Caco-2 (cell line): ENCODE data around the gene MOB3B. TPM values are rescaled to one million over a fixed set of nuclear protein-coding genes. Genes with fewer than 3 reads are reported as not detected.

Source experiments
- BruUV-seq: library from RNA; stranded (reverse); fragments of 400-500 nt; replicated peaks from 2 replicates; lab custom pipeline; 2021; lab: Mats Ljungman, UMichigan
- CTCF ChIA-PET: fragments of 300-600 bp; sonication (Branson Sonifier 250); formaldehyde crosslinking; loops from one replicate; lab custom pipeline; 2022; ENCODE audit warnings: antibody characterized with exemption; lab: Charles Lee
- POLR2A ChIA-PET: fragments of 300-600 bp; sonication (Branson Sonifier 250); formaldehyde crosslinking; loops from one replicate; lab custom pipeline; 2022; ENCODE audit warnings: antibody characterized with exemption; lab: Charles Lee
- DNase-seq, 2 experiments: peaks; one replicate each; pipeline versions ENCODE4 v3.0.0 to v3.0.0-alpha.2; 2020 to 2022
- H3K27me3 ChIP-seq: replicated peaks from 2 replicates; pipeline ENCODE4 v1.6.0; 2011; ENCODE audit warnings: low read length; ENCODE audit not compliant: control insufficient read depth, insufficient read depth
- H3K36me3 ChIP-seq: 2 replicates; pipeline ENCODE4 v1.5.1; 2011; ENCODE audit warnings: low read length; ENCODE audit not compliant: control insufficient read depth, insufficient read depth
- H3K4me1 ChIP-seq: fragments of 250-450 bp; sonication (Bioruptor Pico); 2 replicates; pipeline ENCODE4 v1.5.1; 2020; ENCODE audit warnings: mild to moderate bottlenecking
- H3K4me3 ChIP-seq: 2 replicates; pipeline ENCODE4 v1.5.1; 2011; ENCODE audit warnings: low read depth, mild to moderate bottlenecking, control low read depth, low read length
- H3K9me3 ChIP-seq: fragments of 250-450 bp; sonication (Bioruptor Pico); 2 replicates; pipeline ENCODE4 v1.5.1; 2020; ENCODE audit warnings: mild to moderate bottlenecking, moderate library complexity
- H3K27ac Mint-ChIP-seq: one replicate; pipeline ENCODE4 v1.8.0; 2022; ENCODE audit warnings: mixed read lengths; ENCODE audit not compliant: unreplicated experiment
- H3K27me3 Mint-ChIP-seq: one replicate; pipeline ENCODE4 v1.8.0; 2022; ENCODE audit warnings: mixed read lengths; ENCODE audit not compliant: insufficient read depth, unreplicated experiment
- H3K36me3 Mint-ChIP-seq: one replicate; pipeline ENCODE4 v1.8.0; 2022; ENCODE audit warnings: mild to moderate bottlenecking, mixed read lengths; ENCODE audit not compliant: insufficient read depth, unreplicated experiment
- H3K4me1 Mint-ChIP-seq: one replicate; pipeline ENCODE4 v1.8.0; 2022; ENCODE audit warnings: low read depth, mixed read lengths; ENCODE audit not compliant: unreplicated experiment
- H3K4me3 Mint-ChIP-seq: one replicate; pipeline ENCODE4 v1.8.0; 2022; ENCODE audit warnings: mild to moderate bottlenecking, moderate library complexity, mixed read lengths; ENCODE audit not compliant: unreplicated experiment
- H3K9me3 Mint-ChIP-seq: one replicate; pipeline ENCODE4 v1.8.0; 2022; ENCODE audit warnings: mixed read lengths; ENCODE audit not compliant: unreplicated experiment
- CTCF ChIP-seq, 2 experiments: fragments of 200-600 bp in 1 of 2; IDR thresholded peaks; 1 replicate in 1 of 2; 2 replicates in 1 of 2; pipeline versions ENCODE4 v1.5.1 to v1.8.0; 2011 to 2022; ENCODE audit warnings: antibody characterized with exemption in 1 of 2, control low read depth in 1 of 2, inconsistent platforms in 1 of 2, low read depth in 1 of 2, low read length in 1 of 2, mild to moderate bottlenecking in 1 of 2, moderate library complexity in 1 of 2; ENCODE audit not compliant: insufficient read depth in 1 of 2, severe bottlenecking in 1 of 2, unreplicated experiment in 1 of 2
- intact Hi-C: fragments of 100-400 bp; cut with micrococcal nuclease; formaldehyde crosslinking; loops from one replicate; pipeline ENCODE4 v1.10.0; 2022; ENCODE audit not compliant: unreplicated experiment
- total RNA-seq: library from RNA; stranded (reverse); gene quantifications from 2 replicates; pipeline ENCODE4 v1.2.3, GENCODE V29; 2022

MOB3B gene
- total RNA-seq, 1 experiment from 2014 or later, result 5.3 TPM

- Mint-ChIP-seq H3K36me3 (no peaks in the 10 kb centered on the region), H3K4me3 (no peak overlapping the region), H3K27me3 (no peaks in the 10 kb centered on the region), H3K4me1 (no peaks in the 10 kb centered on the region), H3K27ac (no peak overlapping the region), H3K9me3 (no peaks in the 10 kb centered on the region)
- ChIA-PET POLR2A (no interaction called here), CTCF (interaction anchor here (2.3 kb wide), 1 partner anchor 203 kb away, joined by 7 read pairs; no protein-coding TSS in a partner anchor)
- no peaks in the 10 kb centered on the region for H3K4me1 ChIP-seq
- no peak for TF ChIP-seq CTCF (IDR thresholded peaks at IDR 0.05; ENCODE audit: insufficient read depth in 1 of 2, low read depth in 1 of 2, low read length in 1 of 2, severe bottlenecking in 1 of 2, unreplicated experiment in 1 of 2)
- no peaks in the 10 kb centered on the region for H3K9me3 ChIP-seq
- DNase-seq, result no peak
- BruUV-seq, result no TSS peak
- no peaks in the 10 kb centered on the region for H3K27me3 ChIP-seq
- intact Hi-C loops, result no loop called here
- no peak overlapping the region for H3K4me3 ChIP-seq
- no peaks in the 10 kb centered on the region for H3K36me3 ChIP-seq
Observed at GRCh38 chr9:27536168-27536567, 6.6 kb upstream of the MOB3B start.

DNA sequence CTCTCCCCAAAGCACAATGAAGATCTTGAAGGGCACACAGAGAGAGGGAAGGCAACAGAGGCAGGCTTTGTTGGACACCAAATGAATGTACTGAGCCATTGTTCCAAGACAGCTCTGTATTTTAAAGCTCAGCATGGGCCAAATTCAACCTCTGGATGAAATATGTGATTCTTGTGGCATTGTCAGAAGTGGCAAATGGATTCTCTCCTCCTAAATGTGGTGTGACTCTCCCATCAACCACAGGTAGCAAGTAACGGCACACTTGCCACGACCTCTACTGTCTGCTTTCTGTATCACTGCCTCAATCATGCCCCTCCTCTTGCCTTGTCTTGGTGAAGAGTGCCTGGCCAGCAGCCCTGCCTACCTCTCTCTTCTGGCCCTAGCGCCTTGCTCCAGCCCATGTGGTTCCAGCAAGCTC is 6.1 kb upstream of the MOB3B start:
- Mint-ChIP-seq H3K9me3 (no peaks in the 10 kb centered on the region), H3K27ac (no peak overlapping the region), H3K36me3 (no peaks in the 10 kb centered on the region), H3K4me1 (no peaks in the 10 kb centered on the region), H3K27me3 (no peaks in the 10 kb centered on the region), H3K4me3 (no peak overlapping the region)
- ChIA-PET POLR2A (no interaction called here), CTCF (interaction anchor here (2.3 kb wide), 1 partner anchor 203 kb away, joined by 7 read pairs; no protein-coding TSS in a partner anchor)
- H3K36me3 ChIP-seq, result no peaks in the 10 kb centered on the region
- no peak for TF ChIP-seq CTCF (IDR thresholded peaks at IDR 0.05; ENCODE audit: insufficient read depth in 1 of 2, low read depth in 1 of 2, low read length in 1 of 2, severe bottlenecking in 1 of 2, unreplicated experiment in 1 of 2)
- DNase-seq, result no peak
- no peak overlapping the region for H3K4me3 ChIP-seq
- no peaks in the 10 kb centered on the region for H3K9me3 ChIP-seq
- intact Hi-C loops, result no loop called here
- no TSS peak for BruUV-seq
- H3K27me3 ChIP-seq, result no peaks in the 10 kb centered on the region
- H3K4me1 ChIP-seq, result no peaks in the 10 kb centered on the region

- no peaks in the 10 kb centered on the region for H3K27me3 ChIP-seq
- Mint-ChIP-seq H3K9me3 (no peaks in the 10 kb centered on the region), H3K27me3 (no peaks in the 10 kb centered on the region), H3K4me3 (no peak overlapping the region), H3K36me3 (no peaks in the 10 kb centered on the region), H3K4me1 (no peaks in the 10 kb centered on the region), H3K27ac (no peak overlapping the region)
- TF ChIP-seq CTCF (IDR thresholded peaks at IDR 0.05; ENCODE audit: insufficient read depth in 1 of 2, low read depth in 1 of 2, low read length in 1 of 2, severe bottlenecking in 1 of 2, unreplicated experiment in 1 of 2), result no peak
- BruUV-seq, result no TSS peak
- no peaks in the 10 kb centered on the region for H3K4me1 ChIP-seq
- ChIA-PET CTCF (no interaction called here), POLR2A (no interaction called here)
- no peaks in the 10 kb centered on the region for H3K36me3 ChIP-seq
- H3K9me3 ChIP-seq, result no peaks in the 10 kb centered on the region
- no peak overlapping the region for H3K4me3 ChIP-seq
- DNase-seq, result no peak
- intact Hi-C loops, result no loop called here
Observed at GRCh38 chr9:27534658-27535209, 5.1 kb upstream of the MOB3B start.
